ENCODE data around the gene HOMER3.

DNA sequence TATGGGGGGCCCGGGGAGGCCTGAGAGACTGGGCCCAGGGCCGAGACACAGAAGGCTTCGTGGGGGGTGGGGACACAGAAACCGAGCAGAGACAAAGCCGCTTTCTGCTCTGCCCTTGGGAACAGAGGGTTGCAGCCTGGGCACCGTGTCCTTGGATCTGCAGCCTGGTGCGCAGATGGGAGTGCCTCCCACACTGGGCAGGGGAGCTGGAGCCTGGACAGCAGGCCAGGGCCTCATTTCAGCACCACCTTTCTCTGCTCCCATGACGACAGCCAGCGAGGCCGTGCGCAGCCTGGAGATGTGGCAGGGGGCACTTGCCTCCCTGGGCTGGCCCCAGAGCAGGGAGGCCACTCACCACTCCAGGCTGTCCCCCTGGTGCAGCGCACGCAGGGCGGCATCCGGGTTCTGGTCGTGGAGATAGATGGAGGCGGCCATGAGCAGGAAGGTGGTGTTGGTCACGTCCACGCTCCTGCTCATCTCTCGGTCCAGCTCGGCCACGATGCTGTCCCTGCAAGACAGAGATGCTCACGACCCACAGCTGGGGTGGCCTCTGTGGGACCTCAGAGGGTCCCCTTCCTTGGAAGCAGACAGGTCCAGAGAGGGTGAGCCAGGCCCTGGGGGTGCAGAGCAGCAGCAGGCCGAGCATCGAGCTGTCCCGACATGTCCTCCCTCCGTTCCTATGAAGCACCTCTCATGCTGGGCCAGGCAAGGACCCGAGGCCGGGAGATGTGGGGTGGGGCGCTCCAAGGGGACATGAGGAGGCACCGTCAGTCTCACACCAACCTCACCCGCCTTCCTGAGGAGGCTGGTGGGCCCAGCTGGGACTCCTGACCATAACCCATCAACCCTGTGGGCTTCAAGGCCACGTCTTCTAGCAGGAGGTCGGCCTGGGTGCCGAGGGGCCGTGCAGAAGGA is 34.2 kb downstream of the HOMER3 start:
- no peak for TF ChIP-seq POLR2A (IDR thresholded peaks at IDR 0.05)
- TF ChIP-seq, protein P1, sequence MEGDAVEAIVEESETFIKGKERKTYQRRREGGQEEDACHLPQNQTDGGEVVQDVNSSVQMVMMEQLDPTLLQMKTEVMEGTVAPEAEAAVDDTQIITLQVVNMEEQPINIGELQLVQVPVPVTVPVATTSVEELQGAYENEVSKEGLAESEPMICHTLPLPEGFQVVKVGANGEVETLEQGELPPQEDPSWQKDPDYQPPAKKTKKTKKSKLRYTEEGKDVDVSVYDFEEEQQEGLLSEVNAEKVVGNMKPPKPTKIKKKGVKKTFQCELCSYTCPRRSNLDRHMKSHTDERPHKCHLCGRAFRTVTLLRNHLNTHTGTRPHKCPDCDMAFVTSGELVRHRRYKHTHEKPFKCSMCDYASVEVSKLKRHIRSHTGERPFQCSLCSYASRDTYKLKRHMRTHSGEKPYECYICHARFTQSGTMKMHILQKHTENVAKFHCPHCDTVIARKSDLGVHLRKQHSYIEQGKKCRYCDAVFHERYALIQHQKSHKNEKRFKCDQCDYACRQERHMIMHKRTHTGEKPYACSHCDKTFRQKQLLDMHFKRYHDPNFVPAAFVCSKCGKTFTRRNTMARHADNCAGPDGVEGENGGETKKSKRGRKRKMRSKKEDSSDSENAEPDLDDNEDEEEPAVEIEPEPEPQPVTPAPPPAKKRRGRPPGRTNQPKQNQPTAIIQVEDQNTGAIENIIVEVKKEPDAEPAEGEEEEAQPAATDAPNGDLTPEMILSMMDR (IDR thresholded peaks at IDR 0.05) = no peak

Data from heart left ventricle (tissue), 13 donors.